Effector memory CD8-positive, alpha-beta T cell (primary cell): ENCODE results near the gene ALB.
"Not testable (repeated sequence)": the region's sequence is repeated elsewhere in the genome, so short reads cannot be mapped to it uniquely, and the experiment has no call there.

Experiments
- ATAC-seq: fragments of 150-1000 bp; cut with Tn5 transposase; replicated peaks from 2 replicates; pipeline ENCODE4 v1.10.0; 2021; ENCODE audit warnings: mild to moderate bottlenecking, moderate library complexity
- DNase-seq, 3 experiments: peaks; one replicate each; pipeline ENCODE4 v3.0.0; 2021
- H3K27ac Mint-ChIP-seq, 2 donors: one replicate each; pipeline ENCODE4 v1.8.0; 2022; ENCODE audit warnings: mild to moderate bottlenecking in 2 of 2, mixed read lengths in 2 of 2, moderate library complexity in 2 of 2
- H3K27me3 Mint-ChIP-seq, 2 donors: one replicate each; pipeline ENCODE4 v1.8.0; 2022; ENCODE audit warnings: mixed read lengths in 2 of 2
- H3K36me3 Mint-ChIP-seq: one replicate; pipeline ENCODE4 v1.8.0; 2022; ENCODE audit warnings: mild to moderate bottlenecking, moderate library complexity, mixed read lengths; ENCODE audit not compliant: insufficient read depth
- H3K4me1 Mint-ChIP-seq, 2 donors: one replicate each; pipeline ENCODE4 v1.8.0; 2022; ENCODE audit warnings: low read depth in 2 of 2, mixed read lengths in 2 of 2
- H3K4me3 Mint-ChIP-seq, 2 donors: one replicate each; pipeline ENCODE4 v1.8.0; 2022; ENCODE audit warnings: mild to moderate bottlenecking in 2 of 2, mixed read lengths in 2 of 2, moderate library complexity in 2 of 2
- H3K9me3 Mint-ChIP-seq, 2 donors: one replicate each; pipeline ENCODE4 v1.8.0; 2022; ENCODE audit warnings: mixed read lengths in 2 of 2
- total RNA-seq, 9 experiments: gene quantifications; one replicate each; lab custom pipeline; 2026; lab: John Stamatoyannopoulos, UW

Gene ALB
- 0 to 0.11 (median 0) reads per million in 9 experiments for total RNA-seq

DNA sequence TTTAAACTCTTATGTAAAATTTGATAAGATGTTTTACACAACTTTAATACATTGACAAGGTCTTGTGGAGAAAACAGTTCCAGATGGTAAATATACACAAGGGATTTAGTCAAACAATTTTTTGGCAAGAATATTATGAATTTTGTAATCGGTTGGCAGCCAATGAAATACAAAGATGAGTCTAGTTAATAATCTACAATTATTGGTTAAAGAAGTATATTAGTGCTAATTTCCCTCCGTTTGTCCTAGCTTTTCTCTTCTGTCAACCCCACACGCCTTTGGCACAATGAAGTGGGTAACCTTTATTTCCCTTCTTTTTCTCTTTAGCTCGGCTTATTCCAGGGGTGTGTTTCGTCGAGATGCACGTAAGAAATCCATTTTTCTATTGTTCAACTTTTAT, at the start of gene ALB:
Gene ALB (plus strand): TSS at position 246 of the 400 bp plus-strand sequence. CDS start 41 bp downstream, at position 287.
- H3K27ac Mint-ChIP-seq: no peak within 1 kb of the TSS
- no peak for DNase-seq
- H3K9me3 Mint-ChIP-seq: no peaks in the 10 kb centered on the region
- H3K27me3 Mint-ChIP-seq: no peaks in the 10 kb centered on the region
- no peak for ATAC-seq
- H3K36me3 Mint-ChIP-seq: no peaks in the 10 kb centered on the region
- H3K4me3 Mint-ChIP-seq: no peak within 1 kb of the TSS
- no peaks in the 10 kb centered on the region for H3K4me1 Mint-ChIP-seq

DNA sequence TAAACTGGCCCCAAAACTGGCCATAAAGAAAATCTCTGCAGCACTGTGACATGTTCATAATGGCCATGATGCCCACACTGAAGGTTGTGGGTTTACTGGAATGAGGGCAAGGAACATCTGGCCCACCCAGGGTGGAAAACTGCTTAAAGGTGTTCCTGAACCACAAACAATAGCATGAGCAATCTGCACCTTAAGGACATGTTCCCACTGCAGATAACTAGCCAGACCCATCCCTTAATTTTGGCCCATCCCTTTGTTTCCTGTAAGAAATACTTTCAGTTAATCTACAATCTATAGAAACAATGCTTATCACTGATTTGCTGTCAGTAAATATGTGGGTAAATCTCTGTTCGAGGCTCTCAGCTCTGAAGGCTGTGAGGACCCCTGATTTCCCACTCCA, 46.9 kb upstream of the ALB start:
- not testable (repeated sequence) for ATAC-seq, H3K36me3 Mint-ChIP-seq, H3K4me3 Mint-ChIP-seq, H3K27ac Mint-ChIP-seq, DNase-seq, H3K4me1 Mint-ChIP-seq
- H3K9me3 Mint-ChIP-seq: peaks cover 6 to 21% of the 10 kb centered on the region in 2 donors
- peaks cover 0 to 12% of the 10 kb centered on the region in 2 donors for H3K27me3 Mint-ChIP-seq

DNA sequence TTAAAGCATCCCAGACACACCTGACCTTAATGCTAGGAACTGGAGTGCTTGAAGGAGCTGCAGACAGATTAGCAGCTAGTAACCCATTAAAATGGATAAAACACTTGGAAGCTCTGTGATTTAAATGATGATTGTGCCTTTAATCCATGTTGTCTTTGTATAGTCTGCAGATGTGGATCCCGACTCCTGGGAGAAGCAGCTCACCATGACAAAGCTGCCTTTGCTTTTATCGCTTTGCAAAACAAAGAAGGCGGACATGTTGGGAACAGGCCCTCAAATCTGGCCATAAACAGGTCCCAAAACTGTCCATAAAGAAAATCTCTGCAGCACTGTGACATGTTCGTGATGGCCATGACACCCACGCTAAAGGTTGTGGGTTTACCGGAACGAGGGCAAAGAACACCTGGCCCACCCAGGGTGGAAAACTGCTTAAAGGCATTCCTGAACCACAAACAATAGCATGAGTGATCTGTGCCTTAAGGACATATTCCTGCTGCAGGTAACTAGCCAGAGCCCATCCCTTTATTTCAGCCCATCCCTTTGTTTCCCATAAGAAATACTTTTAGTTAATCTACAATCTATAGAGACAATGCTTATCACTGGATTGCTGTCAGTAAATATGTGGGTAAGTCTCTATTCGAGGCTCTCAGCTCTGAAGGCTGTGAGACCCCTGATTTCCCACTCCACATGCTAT, 34.4 kb upstream of the ALB start:
- not testable (repeated sequence) for H3K4me1 Mint-ChIP-seq, H3K9me3 Mint-ChIP-seq, H3K4me3 Mint-ChIP-seq, DNase-seq, H3K27me3 Mint-ChIP-seq, H3K27ac Mint-ChIP-seq, H3K36me3 Mint-ChIP-seq, ATAC-seq

DNA sequence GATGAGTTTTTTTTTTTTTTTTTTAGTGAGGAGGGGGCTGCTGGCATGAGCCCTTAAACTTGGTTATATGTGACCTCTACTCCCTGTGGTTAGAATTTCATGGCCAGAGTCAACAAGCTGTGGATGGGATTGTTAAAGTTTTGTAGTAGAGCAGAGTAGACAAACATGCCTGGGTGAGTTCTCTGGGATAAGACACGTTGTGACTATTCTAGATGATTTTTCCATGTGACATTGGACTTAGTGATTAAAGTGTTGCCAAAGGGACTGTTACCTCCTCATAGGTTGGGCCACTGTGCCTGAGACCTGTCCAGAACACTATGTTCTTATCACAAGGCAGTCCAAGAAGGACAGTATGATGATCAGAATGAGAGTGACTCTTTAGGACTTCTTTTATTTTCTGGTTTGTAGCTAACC, 28.8 kb upstream of the ALB start:
- Mint-ChIP-seq H3K4me1 (no peaks in the 10 kb centered on the region), H3K9me3 (no peaks in the 10 kb centered on the region), H3K4me3 (no peak overlapping the region)

GRCh38 chr4:73376251-73376650, 27.8 kb upstream of the ALB start:
- H3K4me1 Mint-ChIP-seq: no peaks in the 10 kb centered on the region

More for the DNA sequence above, 28.8 kb upstream of the ALB start:
- H3K27me3 Mint-ChIP-seq: peaks cover 0 to 3% of the 10 kb centered on the region in 2 donors
- ATAC-seq (no peak), DNase-seq (no peak)
- no peaks in the 10 kb centered on the region for H3K36me3 Mint-ChIP-seq
- no peak overlapping the region for H3K27ac Mint-ChIP-seq

DNA sequence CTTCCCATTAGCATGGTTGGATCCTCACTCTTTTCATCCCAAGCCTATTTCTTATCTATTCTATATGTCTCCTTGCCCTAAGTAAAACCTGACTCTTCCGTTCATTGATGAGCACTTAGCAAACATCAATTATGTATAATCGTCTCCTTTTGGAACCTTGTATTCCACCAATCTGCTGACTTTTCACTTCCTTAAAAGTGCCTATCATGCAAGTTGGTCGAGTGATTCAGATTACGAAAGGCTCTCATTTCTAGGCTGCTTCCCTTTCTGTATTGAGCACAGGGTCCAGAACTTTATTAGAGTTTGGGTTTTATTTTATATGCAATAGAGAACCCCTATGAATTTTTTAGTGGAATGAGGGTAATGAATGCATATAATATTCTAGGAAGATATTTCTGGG, 27.1 kb upstream of the ALB start:
- Mint-ChIP-seq H3K9me3 (no peaks in the 10 kb centered on the region), H3K4me3 (no peak overlapping the region), H3K27me3 (no peaks in the 10 kb centered on the region), H3K27ac (no peak overlapping the region), H3K36me3 (no peaks in the 10 kb centered on the region), H3K4me1 (no peaks in the 10 kb centered on the region)
- ATAC-seq (no peak), DNase-seq (no peak)

More at GRCh38 chr4:73376251-73376650, 27.8 kb upstream of the ALB start:
- H3K9me3 Mint-ChIP-seq: no peaks in the 10 kb centered on the region
- no peak overlapping the region for H3K4me3 Mint-ChIP-seq
- ATAC-seq (no peak), DNase-seq (no peak)
- H3K36me3 Mint-ChIP-seq: no peaks in the 10 kb centered on the region
- H3K27ac Mint-ChIP-seq: no peak overlapping the region
- no peaks in the 10 kb centered on the region for H3K27me3 Mint-ChIP-seq

DNA sequence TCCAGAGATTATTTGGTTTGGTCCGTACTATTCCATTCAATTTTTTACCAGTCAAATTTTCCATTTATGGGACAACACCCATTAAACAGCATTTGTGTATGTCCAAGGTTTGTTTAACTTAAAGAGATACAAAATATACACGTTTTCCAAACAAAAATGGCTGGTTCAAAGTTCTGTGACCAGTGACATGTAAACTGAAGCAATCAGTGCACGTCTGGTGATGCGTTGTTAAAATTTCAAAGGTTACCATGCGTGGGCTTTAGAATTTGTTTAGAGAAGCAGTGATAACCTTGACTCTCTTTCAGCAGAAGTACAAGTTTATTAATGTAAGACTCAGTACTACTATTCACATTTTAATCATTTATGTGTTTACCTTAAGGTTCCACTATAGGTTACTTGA, 25.2 kb upstream of the ALB start:
- Mint-ChIP-seq H3K27ac (no peak overlapping the region), H3K36me3 (no peaks in the 10 kb centered on the region), H3K27me3 (no peaks in the 10 kb centered on the region), H3K9me3 (no peaks in the 10 kb centered on the region), H3K4me1 (no peaks in the 10 kb centered on the region), H3K4me3 (no peak overlapping the region)
- ATAC-seq (no peak), DNase-seq (no peak)

GRCh38 chr4:73379946-73380345, 24.1 kb upstream of the ALB start:
- Mint-ChIP-seq H3K4me1 (no peaks in the 10 kb centered on the region), H3K9me3 (no peaks in the 10 kb centered on the region), H3K36me3 (no peaks in the 10 kb centered on the region), H3K27ac (no peak overlapping the region), H3K27me3 (no peaks in the 10 kb centered on the region), H3K4me3 (no peak overlapping the region)
- DNase-seq (no peak), ATAC-seq (no peak)

DNA sequence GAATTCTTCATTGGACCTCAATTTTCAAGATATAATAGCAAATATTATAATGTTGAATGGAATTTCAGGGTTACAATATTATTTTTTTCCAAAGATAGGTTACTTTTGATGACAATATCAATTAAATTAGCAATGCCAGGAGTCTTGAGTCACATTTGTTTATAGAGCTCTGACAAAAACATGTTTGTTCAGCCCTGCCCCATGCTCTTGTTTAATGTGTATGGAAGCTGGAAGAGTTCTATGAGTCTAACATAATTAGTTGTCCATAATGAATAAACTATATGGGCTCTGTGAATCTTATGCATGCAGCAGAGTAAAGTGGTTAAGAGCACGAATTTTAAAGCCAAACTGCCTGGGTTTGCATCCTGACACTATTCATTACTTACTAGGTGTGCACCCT, 22.9 kb upstream of the ALB start:
- H3K27ac Mint-ChIP-seq: no peak overlapping the region
- H3K27me3 Mint-ChIP-seq: no peaks in the 10 kb centered on the region
- H3K36me3 Mint-ChIP-seq: no peaks in the 10 kb centered on the region
- no peak for ATAC-seq
- peaks cover 0 to 2% of the 10 kb centered on the region in 2 donors for H3K9me3 Mint-ChIP-seq
- no peak for DNase-seq
- H3K4me3 Mint-ChIP-seq: no peak overlapping the region
- no peaks in the 10 kb centered on the region for H3K4me1 Mint-ChIP-seq

DNA sequence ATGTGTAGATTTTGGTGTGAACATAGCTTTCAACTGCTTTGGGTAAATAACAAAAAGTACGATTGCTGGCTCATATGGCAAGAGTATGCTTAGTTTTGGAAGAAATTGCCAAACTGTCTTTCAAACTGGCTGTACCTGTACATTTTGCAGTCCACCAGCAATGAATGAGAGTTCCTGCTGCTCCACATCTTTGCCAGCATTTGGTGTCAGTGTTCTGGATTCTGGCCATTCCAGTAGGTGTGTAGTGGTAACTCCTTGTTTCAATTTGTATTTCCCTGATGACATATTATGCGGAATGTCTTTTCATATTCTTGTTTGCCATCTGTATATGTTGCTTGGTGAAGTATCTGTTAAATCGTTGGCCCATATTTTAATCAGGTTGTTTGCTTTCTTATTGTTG, 20.6 kb upstream of the ALB start:
- no peak overlapping the region for H3K27ac Mint-ChIP-seq

DNA sequence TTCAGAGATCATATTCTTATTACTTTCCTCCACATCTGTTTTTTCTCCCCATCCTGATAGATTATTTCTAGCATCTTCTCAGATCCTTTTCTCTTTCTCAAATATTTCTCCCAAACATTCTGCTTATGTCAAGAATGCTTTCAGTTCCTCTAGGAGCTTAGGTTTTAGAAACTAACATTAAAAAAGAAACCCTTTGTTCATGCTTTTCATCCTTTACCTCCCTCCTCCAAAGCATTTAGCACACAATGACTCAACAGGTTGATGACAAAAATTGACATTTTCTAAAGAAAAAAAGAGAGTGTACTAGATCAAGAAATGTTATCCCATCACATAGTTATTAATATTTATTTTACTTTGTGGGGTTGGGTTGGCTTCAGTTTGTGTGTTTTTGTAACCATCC, 16.5 kb upstream of the ALB start:
- no peak overlapping the region for H3K4me3 Mint-ChIP-seq
- DNase-seq (no peak), ATAC-seq (no peak)
- H3K27me3 Mint-ChIP-seq: no peaks in the 10 kb centered on the region
- H3K36me3 Mint-ChIP-seq: no peaks in the 10 kb centered on the region
- H3K4me1 Mint-ChIP-seq: no peaks in the 10 kb centered on the region
- no peak overlapping the region for H3K27ac Mint-ChIP-seq
- peaks cover 0 to 4% of the 10 kb centered on the region in 2 donors for H3K9me3 Mint-ChIP-seq

More for the DNA sequence above, 20.6 kb upstream of the ALB start:
- ATAC-seq (no peak), DNase-seq (no peak)
- no peaks in the 10 kb centered on the region for H3K36me3 Mint-ChIP-seq
- H3K27me3 Mint-ChIP-seq: no peaks in the 10 kb centered on the region
- peaks cover 0 to 2% of the 10 kb centered on the region in 2 donors for H3K9me3 Mint-ChIP-seq
- no peaks in the 10 kb centered on the region for H3K4me1 Mint-ChIP-seq
- H3K4me3 Mint-ChIP-seq: no peak overlapping the region

DNA sequence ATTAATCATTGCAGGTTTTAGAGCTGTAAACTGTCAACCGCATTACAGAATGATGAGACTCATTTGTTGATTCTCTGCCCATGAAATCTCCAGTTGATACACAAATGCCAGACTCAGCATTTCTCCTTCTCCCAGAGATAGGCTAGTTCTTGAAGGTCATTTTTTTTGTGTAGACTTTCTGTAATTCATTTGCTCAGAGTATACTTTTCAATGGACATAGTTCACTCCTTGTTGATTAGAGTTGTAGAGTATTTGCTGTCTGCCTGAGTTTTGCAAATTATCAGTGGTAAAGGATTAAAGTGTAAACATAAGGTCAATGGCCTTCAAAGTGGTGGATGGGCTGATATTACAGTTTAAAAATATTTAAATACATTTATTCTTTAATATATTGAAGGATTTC, 15.2 kb upstream of the ALB start:
- no peaks in the 10 kb centered on the region for H3K27me3 Mint-ChIP-seq
- H3K36me3 Mint-ChIP-seq: no peaks in the 10 kb centered on the region
- no peak overlapping the region for H3K27ac Mint-ChIP-seq
- H3K9me3 Mint-ChIP-seq: peaks cover 0 to 4% of the 10 kb centered on the region in 2 donors
- H3K4me3 Mint-ChIP-seq: no peak overlapping the region
- H3K4me1 Mint-ChIP-seq: no peaks in the 10 kb centered on the region
- no peak for DNase-seq
- no peak for ATAC-seq

DNA sequence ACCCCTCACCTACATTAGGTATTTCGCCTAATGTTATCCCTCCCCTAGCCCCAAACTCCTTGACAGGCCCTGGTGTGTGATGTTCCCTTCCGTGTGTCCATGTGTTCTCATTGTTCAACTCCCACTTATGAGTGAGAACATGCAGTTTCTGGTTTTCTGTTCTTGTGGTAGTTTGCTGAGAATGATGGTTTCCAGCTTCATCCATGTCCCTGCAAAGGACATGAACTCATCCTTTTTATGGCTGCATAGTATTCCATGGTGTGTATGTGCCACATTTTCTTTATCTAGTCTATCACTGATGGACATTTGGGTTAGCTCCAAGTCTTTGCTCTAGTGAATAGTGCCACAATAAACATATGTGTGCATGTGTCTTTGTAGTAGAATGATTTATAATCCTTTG, 14.4 kb upstream of the ALB start:
- not testable (repeated sequence) for H3K4me1 Mint-ChIP-seq, H3K4me3 Mint-ChIP-seq, DNase-seq, H3K27ac Mint-ChIP-seq, ATAC-seq, H3K27me3 Mint-ChIP-seq, H3K9me3 Mint-ChIP-seq, H3K36me3 Mint-ChIP-seq

DNA sequence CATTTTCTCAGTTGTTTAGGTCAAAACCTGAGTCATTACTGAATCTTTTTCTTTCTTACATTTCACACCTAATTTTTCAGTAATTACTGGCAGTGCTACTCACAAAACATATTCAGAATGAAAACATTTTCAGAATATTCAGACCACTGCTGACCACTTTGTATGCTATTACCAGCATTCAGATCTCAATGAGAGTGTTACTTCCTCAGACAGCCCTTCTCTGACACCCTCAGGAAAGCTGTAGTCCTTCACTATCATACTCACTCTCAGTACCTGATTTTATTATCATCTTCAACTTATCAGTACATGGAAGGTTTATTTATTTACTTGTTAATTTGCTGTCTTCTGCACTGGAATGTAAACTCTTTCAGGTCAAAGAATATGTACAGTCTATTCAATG, 12.3 kb upstream of the ALB start:
- H3K27me3 Mint-ChIP-seq: no peaks in the 10 kb centered on the region
- no peak for DNase-seq
- no peak for ATAC-seq
- H3K27ac Mint-ChIP-seq: no peak overlapping the region
- H3K4me1 Mint-ChIP-seq: no peaks in the 10 kb centered on the region
- peaks cover 0 to 2% of the 10 kb centered on the region in 2 donors for H3K9me3 Mint-ChIP-seq
- no peak overlapping the region for H3K4me3 Mint-ChIP-seq
- H3K36me3 Mint-ChIP-seq: no peaks in the 10 kb centered on the region
